DMS 273 (cell line): ENCODE results near the gene POLR2B.
"Not testable (repeated sequence)": the region's sequence is repeated elsewhere in the genome, so short reads cannot be mapped to it uniquely, and the experiment has no call there.

Source experiments
- DNase-seq: peaks from one replicate; lab custom pipeline; 2025; ENCODE audit not compliant: unreplicated experiment; lab: John Stamatoyannopoulos, UW

Gene POLR2B

DNA sequence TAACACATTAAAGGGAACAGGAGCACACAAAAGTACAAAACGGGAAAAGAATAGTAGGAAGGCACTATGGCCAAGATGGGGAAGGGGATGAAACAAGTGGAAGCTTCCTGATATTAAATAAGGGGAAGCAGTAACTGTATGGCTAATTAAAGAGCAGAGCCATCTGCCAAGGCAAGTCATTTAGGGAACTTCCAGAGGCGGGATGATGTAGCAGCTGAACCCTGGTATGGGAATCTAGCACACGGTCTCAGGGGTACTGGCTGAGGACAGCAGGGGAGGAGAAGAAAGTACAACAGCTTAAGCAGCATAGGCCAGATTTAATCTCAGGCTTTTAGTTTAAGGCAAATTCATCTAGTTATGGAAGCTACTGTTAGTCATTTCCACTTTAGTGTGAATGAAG is 72.4 kb downstream of the POLR2B start:
- peak; percentile 48 for DNase-seq

DNA sequence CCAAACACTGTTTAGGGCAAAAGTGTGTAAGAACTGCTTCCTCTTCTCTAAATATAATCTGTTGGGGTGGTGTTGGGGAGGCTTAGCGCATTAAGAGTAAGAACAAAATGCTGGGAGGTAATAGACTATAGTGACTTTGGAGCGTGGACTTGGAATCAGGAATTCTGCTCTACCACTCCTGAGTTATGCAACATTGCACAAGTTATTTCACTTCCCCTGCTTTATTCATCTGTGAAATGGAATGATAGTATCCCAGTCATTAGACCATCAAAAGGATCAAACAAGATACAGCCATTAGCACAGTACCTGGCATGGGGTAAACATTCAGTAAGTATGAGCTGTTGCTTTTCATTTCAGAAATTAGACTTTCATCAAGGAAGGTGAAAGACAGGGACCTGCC is 72.8 kb downstream of the POLR2B start:
- DNase-seq, result no peak

DNA sequence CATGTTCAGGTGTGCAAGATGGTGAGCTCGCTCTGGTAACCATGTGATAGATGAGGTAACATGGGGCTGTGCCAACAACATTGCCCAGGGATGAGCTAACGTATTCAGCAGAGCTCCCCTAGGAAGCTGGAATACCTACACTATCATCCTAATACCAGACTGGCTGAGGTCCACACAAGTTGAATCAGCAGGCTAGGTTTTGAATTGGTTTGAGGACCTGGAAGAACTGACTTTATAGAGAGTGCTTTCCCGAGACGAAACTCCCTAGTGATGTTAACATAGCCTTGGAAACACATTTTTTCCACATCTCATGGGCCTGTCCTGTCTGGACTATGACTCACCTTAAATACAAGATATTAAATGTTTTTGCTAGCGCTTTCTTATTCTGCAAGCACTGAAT is 74.8 kb downstream of the POLR2B start:
- DNase-seq, result no peak

DNA sequence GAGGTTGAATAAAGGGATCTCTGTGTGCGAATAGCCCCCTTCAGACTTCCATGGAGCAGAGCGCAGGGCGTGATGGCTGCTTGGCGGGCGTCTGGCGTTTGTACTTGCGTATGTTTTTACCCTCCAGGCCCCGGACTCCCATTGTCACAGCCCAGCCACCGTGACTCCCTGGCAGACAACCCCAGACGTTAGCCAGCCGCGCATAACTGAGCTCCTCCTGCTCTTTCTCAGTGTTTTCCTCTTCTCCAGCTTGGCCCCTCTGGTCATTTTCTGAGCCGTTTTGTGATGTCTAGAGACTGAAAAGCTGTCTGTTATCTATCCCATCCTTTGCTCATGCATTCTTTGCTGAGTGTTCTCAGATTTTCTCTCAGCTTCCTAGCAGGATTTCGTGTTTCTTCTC is 77.2 kb downstream of the POLR2B start:
- no peak for DNase-seq

DNA sequence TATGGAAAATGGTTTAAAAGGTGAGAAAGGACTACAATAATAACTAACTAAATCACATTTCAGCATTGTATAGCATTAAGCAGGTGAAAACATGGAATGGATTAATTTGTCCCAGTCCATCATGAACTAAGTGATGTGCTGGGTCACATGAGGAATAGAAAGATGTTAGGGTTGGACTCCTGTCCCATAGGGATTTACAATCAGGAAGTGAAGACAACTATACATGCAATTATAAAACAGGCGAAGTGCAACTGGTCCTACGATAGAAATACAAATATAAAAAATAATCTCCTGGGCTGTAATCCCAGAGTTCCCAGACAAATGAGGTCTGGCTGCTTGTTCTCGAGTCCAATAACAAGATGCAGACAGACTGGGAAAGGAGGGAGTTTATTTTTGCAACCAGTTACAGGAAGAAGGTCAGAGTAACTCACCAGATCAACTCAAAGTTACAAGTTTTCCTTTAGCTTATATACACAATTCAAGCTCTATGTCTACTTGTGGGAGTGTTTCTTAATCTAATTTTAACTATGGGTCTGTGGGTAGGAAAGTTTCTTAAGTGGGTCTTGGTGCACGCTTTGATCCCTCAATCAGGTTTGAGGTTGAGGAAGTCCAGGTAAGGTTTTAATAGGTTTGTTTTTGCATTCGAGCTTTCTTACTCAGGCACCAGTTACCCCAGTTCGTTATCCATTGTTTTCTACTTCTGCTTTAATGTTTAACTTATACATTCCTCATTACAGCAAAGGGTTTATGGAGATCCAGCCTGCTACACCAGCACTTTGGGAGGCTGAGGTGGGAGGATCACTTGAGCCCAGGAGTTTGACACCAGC is 81.4 kb downstream of the POLR2B start:
- DNase-seq, result no peak

DNA sequence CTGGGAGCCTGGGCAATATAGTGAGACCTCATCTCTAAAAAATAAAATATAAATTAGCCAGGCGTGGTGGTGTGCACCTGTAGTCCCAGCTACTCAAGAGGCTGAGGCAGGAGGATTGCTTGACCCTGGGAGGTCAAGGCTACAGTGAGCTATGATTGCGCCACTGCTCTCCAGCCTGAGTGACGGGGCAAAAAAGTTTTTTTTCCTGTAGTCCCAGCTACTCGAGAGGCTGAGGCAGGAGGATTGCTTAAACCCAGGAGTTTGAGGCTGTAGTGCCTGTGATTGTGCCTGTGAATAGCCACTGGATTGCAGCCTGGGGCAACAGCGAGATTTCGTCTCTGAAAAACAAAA is 82.0 kb downstream of the POLR2B start:
- DNase-seq, result not testable (repeated sequence)

DNA sequence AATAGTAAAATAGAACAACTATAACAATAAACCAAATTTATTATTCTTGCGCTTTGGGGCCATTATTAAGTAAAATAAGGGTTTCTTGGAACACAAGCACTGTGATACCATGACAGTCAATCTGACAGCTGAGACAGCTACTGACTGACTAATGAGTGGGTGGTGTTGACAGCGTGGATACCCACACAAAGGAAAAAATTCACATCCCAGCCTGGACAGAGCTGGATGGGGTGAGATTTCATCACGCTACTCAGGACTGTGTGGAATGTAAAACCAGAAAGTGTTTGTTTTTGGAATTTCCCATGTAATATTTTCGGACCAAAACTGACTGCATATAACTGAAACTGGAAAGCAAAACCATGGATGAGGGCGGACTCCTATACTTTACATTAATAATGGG is 82.7 kb downstream of the POLR2B start:
- DNase-seq, result no peak

DNA sequence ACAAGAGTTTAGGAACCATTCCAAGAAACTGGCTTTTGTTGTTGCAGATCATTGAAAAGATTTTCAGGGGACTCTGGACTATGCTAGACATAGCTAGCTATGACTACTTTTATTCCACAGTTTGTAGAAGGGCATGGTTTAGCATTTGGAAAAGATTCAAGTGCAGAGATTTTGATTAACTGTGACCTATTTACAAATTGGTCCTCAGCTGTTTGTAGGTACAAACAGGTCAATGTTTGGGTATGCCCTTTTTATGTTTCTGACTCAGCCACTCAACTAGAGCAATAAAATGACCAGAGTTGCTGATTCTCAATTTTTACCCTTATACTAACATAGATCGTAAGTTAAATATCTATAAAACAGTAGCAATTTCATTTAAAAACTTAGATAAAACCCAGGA is 84.8 kb downstream of the POLR2B start:
- DNase-seq, result no peak

DNA sequence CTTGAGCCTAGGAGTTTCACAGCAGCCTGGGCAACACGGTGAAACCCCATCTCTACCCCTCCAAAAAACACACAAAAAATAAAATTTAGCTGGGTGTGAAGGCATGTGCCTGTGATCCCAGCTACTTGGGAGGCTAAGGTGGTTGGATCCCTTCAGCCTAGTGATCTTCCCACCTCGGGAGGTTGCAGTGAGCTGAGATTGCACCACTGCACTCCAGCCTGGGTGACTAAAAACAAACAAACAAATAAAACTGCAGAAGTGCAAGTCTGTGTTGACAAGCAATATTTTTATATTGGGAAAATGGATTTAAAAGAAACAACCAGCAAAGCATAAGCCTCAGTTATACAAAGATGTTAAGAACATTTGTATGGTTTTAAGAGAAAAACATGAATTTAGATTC is 85.4 kb downstream of the POLR2B start:
- no peak for DNase-seq

DNA sequence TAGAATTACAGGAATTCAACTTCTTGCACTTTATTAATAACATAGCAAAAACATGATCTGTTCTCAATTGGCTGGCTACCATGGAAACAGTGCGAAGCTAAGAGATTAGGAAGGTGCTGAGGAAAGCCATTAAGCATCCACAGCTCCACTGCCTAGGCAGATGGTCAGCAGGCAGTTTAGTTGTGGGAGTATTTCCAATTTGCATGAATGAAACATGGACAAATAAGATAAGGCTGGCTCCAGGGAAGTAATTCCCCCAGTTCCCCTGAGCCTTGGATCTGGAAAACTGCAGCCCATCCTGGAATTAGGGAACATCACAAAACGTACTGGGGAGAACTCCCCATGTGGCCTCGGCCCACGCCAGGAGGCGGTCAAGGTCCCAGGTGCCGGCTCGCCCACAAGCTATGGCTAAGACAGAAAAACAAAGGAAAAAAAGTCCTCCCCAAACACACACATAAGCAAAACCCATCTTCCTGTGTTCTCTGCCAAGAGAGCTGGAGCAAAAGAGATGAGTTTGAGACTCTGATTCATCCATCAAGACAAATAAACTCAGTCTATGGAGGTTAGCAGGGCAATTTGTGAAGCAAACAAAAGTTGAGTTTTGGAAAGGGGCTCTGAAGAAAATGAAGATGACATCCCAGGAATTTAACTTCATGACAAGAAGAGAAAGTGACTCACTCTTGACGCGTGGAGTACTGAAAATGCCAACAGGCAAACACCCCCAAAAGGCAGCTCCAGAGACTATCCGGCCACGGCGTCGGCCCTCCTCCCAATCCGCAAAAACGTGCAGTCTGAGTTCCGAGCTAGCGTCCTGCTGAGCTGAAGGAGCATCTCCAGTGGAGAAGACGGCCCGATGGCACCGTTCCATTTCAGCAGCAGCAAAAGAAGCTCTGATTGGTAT is 86.4 kb downstream of the POLR2B start:
- peak; percentile 36 for DNase-seq

DNA sequence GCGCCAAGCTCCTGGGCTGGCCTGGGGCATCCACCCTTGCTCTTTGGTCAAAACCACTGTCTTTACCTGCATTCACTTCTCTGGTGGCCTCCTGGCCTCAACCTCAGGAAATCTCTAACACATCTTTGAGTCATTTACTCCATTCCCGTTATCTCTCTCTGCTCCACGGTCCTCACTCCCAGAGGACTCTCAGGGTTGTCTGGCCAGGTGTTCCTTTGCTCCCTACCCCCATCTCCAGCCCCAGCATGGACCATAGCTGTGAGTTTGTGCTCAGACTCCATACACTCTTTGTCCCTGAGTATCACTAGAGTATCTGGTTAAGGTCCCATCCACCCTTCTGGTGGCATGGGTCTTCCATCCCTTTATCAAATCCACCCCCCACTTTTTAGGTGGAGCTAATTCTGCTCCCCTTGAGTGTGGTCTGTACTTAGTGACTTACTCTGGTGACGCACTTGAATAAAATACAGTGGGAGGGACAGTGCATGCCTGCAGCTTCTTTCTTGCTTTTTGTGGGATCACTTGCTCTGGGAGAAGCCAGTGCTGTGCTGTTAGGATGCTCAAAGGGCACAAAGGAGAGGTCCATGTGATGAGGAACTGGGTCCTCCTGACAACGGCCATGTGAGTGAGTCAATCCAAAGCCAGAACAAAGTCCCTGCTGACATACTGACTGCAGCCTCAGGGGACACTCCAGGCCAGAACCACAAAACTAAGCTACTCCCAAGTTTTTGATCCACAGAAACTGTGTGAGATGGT is 87.2 kb downstream of the POLR2B start:
- no peak for DNase-seq

DNA sequence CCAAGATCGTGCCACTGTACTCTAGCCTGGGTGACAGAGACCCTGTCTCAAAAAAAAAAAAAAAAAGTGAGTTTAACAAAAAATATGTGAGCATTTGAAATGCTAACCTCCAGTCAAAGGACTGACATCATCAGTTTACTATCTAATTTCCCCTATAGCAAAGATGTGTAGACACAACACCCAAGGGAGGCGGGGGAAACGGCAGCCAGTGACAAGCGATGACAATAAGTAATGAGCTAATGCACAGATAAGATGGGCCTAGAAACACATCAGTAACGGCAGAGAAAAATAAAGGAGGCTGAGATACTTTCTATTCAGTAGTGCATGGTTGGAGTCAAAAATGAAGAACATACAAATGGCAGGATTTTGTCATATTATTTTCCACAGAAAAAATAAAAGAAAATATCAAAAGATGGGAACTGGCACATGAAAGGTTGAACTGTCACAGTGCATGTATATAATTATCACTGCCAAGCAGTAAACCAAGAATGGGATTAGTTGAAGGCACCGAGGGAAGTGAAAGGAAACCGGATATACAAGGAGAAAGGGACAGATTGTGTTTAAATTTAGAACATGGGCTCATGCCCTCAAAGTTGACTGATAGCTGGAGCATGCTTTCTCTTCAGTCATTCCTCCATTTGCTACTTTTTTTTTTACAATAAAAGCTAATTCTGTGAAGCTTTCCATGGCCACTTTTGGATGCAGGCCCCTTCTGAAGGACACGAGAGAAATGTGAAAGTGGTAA is 89.7 kb downstream of the POLR2B start:
- peak; percentile 8 for DNase-seq

DNA sequence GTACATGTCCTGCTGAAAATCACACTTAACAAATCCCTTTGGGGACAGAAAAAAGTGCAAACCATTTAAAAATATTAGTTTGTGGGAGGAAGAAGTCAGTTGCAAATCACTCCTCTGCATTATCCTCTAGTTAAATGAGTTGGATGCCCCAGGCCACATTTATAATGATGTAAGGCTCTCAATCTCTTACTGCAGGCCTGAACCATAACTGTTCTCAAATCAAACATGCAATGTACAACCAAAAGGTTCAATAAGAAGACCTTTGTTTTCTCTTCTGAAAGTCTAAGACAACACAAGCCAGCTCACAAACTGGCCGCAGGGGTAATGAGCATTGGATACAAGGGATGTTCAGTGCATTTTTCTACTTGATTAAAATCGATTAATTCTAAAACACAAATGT is 91.8 kb downstream of the POLR2B start:
- no peak for DNase-seq

DNA sequence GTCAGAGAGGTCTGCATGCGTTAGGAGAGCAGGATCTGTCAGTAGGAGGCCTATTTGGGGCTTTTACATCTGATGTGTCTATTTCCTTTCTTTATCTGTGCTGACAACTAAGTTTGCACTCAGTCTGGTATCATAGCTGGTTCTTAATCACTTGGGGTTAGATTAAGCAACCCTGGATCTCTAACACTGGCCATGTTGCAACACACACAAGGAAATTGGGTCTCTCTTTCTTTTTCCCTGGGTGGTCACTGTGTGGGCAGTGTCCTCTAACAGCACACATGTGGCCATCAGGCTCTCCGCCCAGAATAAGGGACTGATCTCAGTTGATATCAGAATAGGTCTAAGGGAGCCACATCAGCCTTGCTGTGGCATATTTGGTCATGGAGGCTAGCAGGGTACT is 92.6 kb downstream of the POLR2B start:
- no peak for DNase-seq

DNA sequence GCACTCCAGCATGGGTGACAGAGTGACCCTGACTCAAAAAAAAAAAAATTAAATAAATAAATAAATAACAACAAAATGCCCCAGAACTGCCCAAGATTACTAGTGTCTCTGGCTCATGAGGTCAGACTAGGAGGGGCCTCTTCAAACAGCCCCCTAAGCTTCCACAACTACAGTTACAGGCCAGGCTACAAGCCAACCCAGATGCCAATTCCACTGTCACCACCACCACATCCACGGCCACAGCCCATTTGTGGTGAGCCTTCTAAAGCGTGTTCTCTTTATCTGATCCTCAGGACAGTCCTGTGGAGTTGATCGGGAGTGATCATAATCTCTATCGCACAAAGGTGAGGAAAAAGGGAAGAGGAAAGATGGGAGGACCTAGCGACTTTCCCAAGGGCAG is 94.9 kb downstream of the POLR2B start:
- no peak for DNase-seq

DNA sequence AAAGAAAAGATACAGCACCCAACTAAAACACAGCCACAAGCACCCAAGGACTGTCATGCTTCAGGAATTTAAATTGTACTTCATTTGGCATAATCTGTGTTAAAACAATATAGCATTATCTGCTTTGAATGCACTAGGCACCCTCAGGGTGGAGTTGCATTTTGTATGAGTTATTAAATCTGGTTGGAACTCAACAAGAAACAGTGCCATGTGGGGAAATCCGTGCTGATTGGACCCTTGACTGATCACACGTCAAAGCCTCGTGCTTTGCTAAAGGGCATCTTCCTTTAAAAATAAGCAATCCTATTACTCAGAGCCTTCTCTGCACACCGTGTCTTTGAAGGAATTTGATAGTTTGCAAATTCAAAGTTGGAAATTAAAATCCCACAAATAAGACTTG is 96.0 kb downstream of the POLR2B start:
- DNase-seq, result no peak

DNA sequence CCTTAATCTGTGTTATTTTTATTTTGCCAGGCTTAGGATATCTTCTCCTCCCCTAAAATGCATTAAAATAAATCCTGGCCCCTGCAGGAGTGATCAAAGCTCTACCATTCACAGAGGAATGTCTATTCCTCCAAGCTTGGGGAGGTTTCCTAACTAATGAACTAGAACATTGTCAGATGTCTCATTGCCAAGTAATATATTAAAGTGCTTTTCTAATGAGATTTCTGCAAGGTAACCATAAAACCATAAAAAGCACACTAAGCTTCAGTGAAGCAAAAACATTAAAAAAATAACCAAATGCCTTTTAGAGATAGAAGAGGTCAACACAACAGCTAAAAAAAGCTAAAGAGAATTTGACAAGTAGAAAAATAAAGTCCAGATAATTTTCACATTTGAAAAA is 96.7 kb downstream of the POLR2B start:
- DNase-seq, result no peak

DNA sequence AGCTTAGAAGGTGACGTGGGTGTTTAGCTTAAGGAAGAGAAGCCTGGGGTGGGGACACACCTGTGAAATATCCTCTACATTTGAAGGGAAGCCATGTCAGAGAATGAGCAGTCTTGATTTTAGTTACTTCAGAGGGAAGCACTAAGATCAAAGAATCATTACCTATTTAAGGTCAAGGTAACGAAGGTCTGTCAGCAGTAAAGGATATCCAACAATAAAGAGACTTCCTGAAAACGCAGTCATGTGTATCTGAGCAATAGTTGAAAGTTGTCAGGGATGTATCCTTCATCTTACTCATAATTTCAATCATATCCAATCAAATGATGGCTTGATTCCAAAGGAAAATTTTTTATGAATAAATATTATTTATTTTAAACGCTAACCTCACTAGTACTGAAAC is 98.0 kb downstream of the POLR2B start:
- DNase-seq, result no peak

DNA sequence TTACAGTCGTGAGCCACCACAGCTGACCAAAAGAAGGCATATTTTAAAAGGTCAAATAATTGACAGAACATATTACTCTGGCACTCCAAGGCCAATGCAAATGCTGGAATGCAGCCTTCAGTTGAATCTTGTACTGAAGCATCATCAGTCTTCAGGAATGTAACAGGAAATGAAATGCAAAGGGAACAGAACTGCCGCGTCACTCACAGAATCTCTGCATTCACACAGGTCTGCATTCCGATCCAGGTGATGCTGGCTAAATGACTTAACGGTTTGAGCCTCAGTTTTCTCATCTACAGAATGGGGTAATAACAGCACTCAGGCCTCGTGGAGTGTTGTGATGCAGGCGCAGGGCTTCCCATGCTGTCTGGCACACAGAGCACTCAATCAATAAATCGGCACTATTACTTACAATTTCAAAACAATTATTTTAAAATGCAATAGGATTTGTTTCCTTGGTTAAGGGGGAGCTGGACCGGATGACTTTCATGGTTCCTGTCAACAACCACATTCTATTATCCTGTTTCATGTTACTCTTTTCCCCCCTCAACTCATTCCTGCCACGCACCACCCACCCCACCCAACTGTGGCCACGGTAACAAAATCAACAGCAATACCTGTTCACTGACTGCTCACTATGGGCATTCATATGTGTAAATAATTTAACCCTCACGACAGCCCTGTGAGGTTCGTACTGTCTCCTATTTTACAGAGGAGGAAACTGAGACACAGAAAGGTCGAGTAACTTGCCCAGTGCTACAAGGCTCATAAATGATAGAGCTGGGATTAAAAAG is 99.1 kb downstream of the POLR2B start:
- no peak for DNase-seq
